ENCODE measurements around the gene MACROD2. TPM values are rescaled to one million over a fixed set of nuclear protein-coding genes. Genes with fewer than 3 reads are reported as not detected.

Gene MACROD2
- polyA plus RNA-seq, 1 donor (not counting 4 experiments of a cell fraction or from before 2014, with no cell fraction given), result 0.71 TPM

GRCh38 chr20:15851576-15852215 lies 1856.4 kb downstream of the MACROD2 start:
- H3K9me1 ChIP-seq (ENCODE audit: control insufficient read depth, extremely low read depth, insufficient read depth, low read length), result no peaks in the 10 kb centered on the region
- no peaks in the 10 kb centered on the region for H4K20me1 ChIP-seq (ENCODE audit: control insufficient read depth, extremely low read depth, insufficient read depth, low read length)
- no peak overlapping the region for H3K4me2 ChIP-seq (ENCODE audit: control insufficient read depth, extremely low read depth, insufficient read depth, low read depth, low read length)
- no peaks in the 10 kb centered on the region for H3K4me1 ChIP-seq (ENCODE audit: control insufficient read depth, extremely low read depth, insufficient read depth, low read length)
- TF ChIP-seq EZH2 (IDR thresholded peaks at IDR 0.05; ENCODE audit: low read length), result no peak
- TF ChIP-seq, protein P1, sequence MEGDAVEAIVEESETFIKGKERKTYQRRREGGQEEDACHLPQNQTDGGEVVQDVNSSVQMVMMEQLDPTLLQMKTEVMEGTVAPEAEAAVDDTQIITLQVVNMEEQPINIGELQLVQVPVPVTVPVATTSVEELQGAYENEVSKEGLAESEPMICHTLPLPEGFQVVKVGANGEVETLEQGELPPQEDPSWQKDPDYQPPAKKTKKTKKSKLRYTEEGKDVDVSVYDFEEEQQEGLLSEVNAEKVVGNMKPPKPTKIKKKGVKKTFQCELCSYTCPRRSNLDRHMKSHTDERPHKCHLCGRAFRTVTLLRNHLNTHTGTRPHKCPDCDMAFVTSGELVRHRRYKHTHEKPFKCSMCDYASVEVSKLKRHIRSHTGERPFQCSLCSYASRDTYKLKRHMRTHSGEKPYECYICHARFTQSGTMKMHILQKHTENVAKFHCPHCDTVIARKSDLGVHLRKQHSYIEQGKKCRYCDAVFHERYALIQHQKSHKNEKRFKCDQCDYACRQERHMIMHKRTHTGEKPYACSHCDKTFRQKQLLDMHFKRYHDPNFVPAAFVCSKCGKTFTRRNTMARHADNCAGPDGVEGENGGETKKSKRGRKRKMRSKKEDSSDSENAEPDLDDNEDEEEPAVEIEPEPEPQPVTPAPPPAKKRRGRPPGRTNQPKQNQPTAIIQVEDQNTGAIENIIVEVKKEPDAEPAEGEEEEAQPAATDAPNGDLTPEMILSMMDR (optimal IDR thresholded peaks at IDR 0.05 in 1 of 3, IDR thresholded peaks at IDR 0.05 in 1 of 3, conservative IDR thresholded peaks at IDR 0.05 in 1 of 3; ENCODE audit: extremely low read depth in 1 of 3, insufficient read depth in 2 of 3, low read length in 3 of 3), result no peak
- FAIRE-seq (no peak), DNase-seq (ENCODE audit: low read depth, low spot score) (no peak)
- no peaks in the 10 kb centered on the region for H3K27me3 ChIP-seq (ENCODE audit: control insufficient read depth, extremely low read depth, insufficient read depth, low read length)
- H3K9me3 ChIP-seq (ENCODE audit: control insufficient read depth, low read depth, low read length), result no peaks in the 10 kb centered on the region
- dilution Hi-C loops (cut with MboI; ENCODE audit: extremely low pct_ligation_motif_present, low sequenced_read_pairs), result no loop called here
- no peaks in the 10 kb centered on the region for H3K36me3 ChIP-seq (ENCODE audit: control insufficient read depth in 2 of 2, extremely low read depth in 1 of 2, insufficient read depth in 2 of 2, low read length in 2 of 2)
- no peak overlapping the region for H3K4me3 ChIP-seq (ENCODE audit: control insufficient read depth in 2 of 3, extremely low read depth in 1 of 3, insufficient read depth in 2 of 3, low read depth in 1 of 3, low read length in 3 of 3)
- no peak overlapping the region for H3K9ac ChIP-seq (ENCODE audit: control insufficient read depth, extremely low read depth, insufficient read depth, low read length)
- H3K27ac ChIP-seq (ENCODE audit: control insufficient read depth, insufficient read depth, low read length), result no peak overlapping the region
- no peaks in the 10 kb centered on the region for H3K79me2 ChIP-seq (ENCODE audit: control insufficient read depth, insufficient read depth, low read length)
- H2AFZ ChIP-seq (ENCODE audit: control insufficient read depth, low read length), result no peak overlapping the region

GRCh38 chr20:15854911-15855310 lies 1859.6 kb downstream of the MACROD2 start:
- Histone ChIP-seq H3K27ac (ENCODE audit: control insufficient read depth, insufficient read depth, low read length) (no peak overlapping the region), H3K4me1 (ENCODE audit: control insufficient read depth, extremely low read depth, insufficient read depth, low read length) (no peaks in the 10 kb centered on the region), H4K20me1 (ENCODE audit: control insufficient read depth, extremely low read depth, insufficient read depth, low read length) (no peaks in the 10 kb centered on the region), H3K9me1 (ENCODE audit: control insufficient read depth, extremely low read depth, insufficient read depth, low read length) (no peaks in the 10 kb centered on the region), H3K9ac (ENCODE audit: control insufficient read depth, extremely low read depth, insufficient read depth, low read length) (no peak overlapping the region), H3K36me3 (ENCODE audit: control insufficient read depth in 2 of 2, extremely low read depth in 1 of 2, insufficient read depth in 2 of 2, low read length in 2 of 2) (no peaks in the 10 kb centered on the region), H3K27me3 (ENCODE audit: control insufficient read depth, extremely low read depth, insufficient read depth, low read length) (no peaks in the 10 kb centered on the region), H3K79me2 (ENCODE audit: control insufficient read depth, insufficient read depth, low read length) (no peaks in the 10 kb centered on the region), H3K4me2 (ENCODE audit: control insufficient read depth, extremely low read depth, insufficient read depth, low read depth, low read length) (no peak overlapping the region), H2AFZ (ENCODE audit: control insufficient read depth, low read length) (no peak overlapping the region), H3K9me3 (ENCODE audit: control insufficient read depth, low read depth, low read length) (no peaks in the 10 kb centered on the region), H3K4me3 (ENCODE audit: control insufficient read depth in 2 of 3, extremely low read depth in 1 of 3, insufficient read depth in 2 of 3, low read depth in 1 of 3, low read length in 3 of 3) (no peak overlapping the region)
- FAIRE-seq (no peak), DNase-seq (ENCODE audit: low read depth, low spot score) (no peak)
- TF ChIP-seq, protein P1 (optimal IDR thresholded peaks at IDR 0.05 in 1 of 3, IDR thresholded peaks at IDR 0.05 in 1 of 3, conservative IDR thresholded peaks at IDR 0.05 in 1 of 3; ENCODE audit: extremely low read depth in 1 of 3, insufficient read depth in 2 of 3, low read length in 3 of 3), result no peak
- TF ChIP-seq EZH2 (IDR thresholded peaks at IDR 0.05; ENCODE audit: low read length), result no peak
- dilution Hi-C loops (cut with MboI; ENCODE audit: extremely low pct_ligation_motif_present, low sequenced_read_pairs), result no loop called here
